Ramos (cell line): ENCODE measurements around the gene ACTA1.
"Not testable (repeated sequence)": the region's sequence is repeated elsewhere in the genome, so short reads cannot be mapped to it uniquely, and the experiment has no call there.

Experiments used
- in situ Hi-C: fragments of 300-500 bp; cut with MboI; formaldehyde crosslinking; loops from one replicate; pipeline ENCODE4 v1.14.3; 2022; ENCODE audit warnings: low sequenced_read_pairs; ENCODE audit not compliant: unreplicated experiment

Gene ACTA1

GRCh38 chr1:229410692-229411433 lies 23.0 kb downstream of the ACTA1 start:
- in situ Hi-C loops = no loop called here

GRCh38 chr1:229410370-229410691 lies 23.6 kb downstream of the ACTA1 start:
- in situ Hi-C loops = no loop called here

- in situ Hi-C loops = no loop called here
These were observed 24.1 kb downstream of the ACTA1 start for GRCh38 chr1:229409616-229410369.

GRCh38 chr1:229408458-229409037 lies 25.3 kb downstream of the ACTA1 start:
- in situ Hi-C loops = no loop called here

GRCh38 chr1:229407206-229408026 lies 26.5 kb downstream of the ACTA1 start:
- in situ Hi-C loops = no loop called here

GRCh38 chr1:229406798-229407197 lies 27.1 kb downstream of the ACTA1 start:
- in situ Hi-C loops = no loop called here

- in situ Hi-C loops = no loop called here
These were observed 30.3 kb downstream of the ACTA1 start for GRCh38 chr1:229403573-229403972.

GRCh38 chr1:229402993-229403392 lies 30.9 kb downstream of the ACTA1 start:
- in situ Hi-C loops = no loop called here

GRCh38 chr1:229402329-229402728 lies 31.6 kb downstream of the ACTA1 start:
- in situ Hi-C loops = not testable (repeated sequence)

- in situ Hi-C loops = no loop called here
These were observed 36.1 kb downstream of the ACTA1 start for GRCh38 chr1:229397762-229398161.

GRCh38 chr1:229396585-229397206 lies 37.2 kb downstream of the ACTA1 start:
- in situ Hi-C loops = no loop called here

GRCh38 chr1:229394517-229394916 lies 39.4 kb downstream of the ACTA1 start:
- in situ Hi-C loops = not testable (repeated sequence)

GRCh38 chr1:229392936-229393335 lies 41.0 kb downstream of the ACTA1 start:
- in situ Hi-C loops = no loop called here

- in situ Hi-C loops = no loop called here
These were observed 43.8 kb downstream of the ACTA1 start for GRCh38 chr1:229390130-229390529.

- in situ Hi-C loops = no loop called here
These were observed 44.9 kb downstream of the ACTA1 start for GRCh38 chr1:229388897-229389580.

GRCh38 chr1:229385853-229386456 lies 47.9 kb downstream of the ACTA1 start:
- in situ Hi-C loops = no loop called here

GRCh38 chr1:229384822-229385221 lies 49.1 kb downstream of the ACTA1 start:
- in situ Hi-C loops = no loop called here

GRCh38 chr1:229383961-229384360 lies 49.9 kb downstream of the ACTA1 start:
- in situ Hi-C loops = no loop called here

GRCh38 chr1:229383188-229383587 lies 50.7 kb downstream of the ACTA1 start:
- in situ Hi-C loops = no loop called here
